GM23338 (cell line): ENCODE data around the gene PDE1C. TPM values are rescaled to one million over a fixed set of nuclear protein-coding genes. Genes with fewer than 3 reads are reported as not detected.

ENCODE experiments used
- ATAC-seq: fragments of 200-7000 bp; cut with Tn5 transposase; 3 replicates; pipeline ENCODE4 v1.9.1; 2020
- DNase-seq: peaks from one replicate; pipeline ENCODE4 v3.0.0-alpha.2; 2015; ENCODE audit warnings: low spot score
- H2AFZ ChIP-seq: fragments of 200-600 bp; sonication (generic); 2 replicates; pipeline ENCODE4 v1.8.0; 2016; ENCODE audit warnings: antibody characterized with exemption, mild to moderate bottlenecking, moderate library complexity
- H3F3A ChIP-seq: fragments of 200-600 bp; sonication (generic); replicated peaks from 2 replicates; pipeline ENCODE4 v1.8.0; 2017; ENCODE audit warnings: antibody characterized with exemption, mixed run types, low read depth
- H3K27ac ChIP-seq: fragments of 200-600 bp; sonication (generic); 2 replicates; pipeline ENCODE4 v1.6.1; 2016; ENCODE audit warnings: low read depth
- H3K27me3 ChIP-seq: fragments of 200-600 bp; sonication (generic); 2 replicates; pipeline ENCODE4 v1.8.0; 2016; ENCODE audit warnings: mild to moderate bottlenecking, mixed run types, moderate library complexity; ENCODE audit not compliant: insufficient read depth
- H3K36me3 ChIP-seq: fragments of 200-600 bp; sonication (generic); 2 replicates; pipeline ENCODE4 v1.8.0; 2016; ENCODE audit warnings: mild to moderate bottlenecking; ENCODE audit not compliant: insufficient read depth
- H3K4me1 ChIP-seq: fragments of 200-600 bp; sonication (generic); 2 replicates; pipeline ENCODE4 v1.8.0; 2016; ENCODE audit warnings: mild to moderate bottlenecking, moderate library complexity; ENCODE audit not compliant: insufficient read depth
- H3K4me2 ChIP-seq: fragments of 200-600 bp; sonication (generic); 2 replicates; pipeline ENCODE4 v1.7.1; 2017; ENCODE audit warnings: mixed run types
- H3K4me3 ChIP-seq: fragments of 200-600 bp; sonication (generic); 2 replicates; pipeline ENCODE4 v1.6.1; 2016; ENCODE audit warnings: mixed run types
- H3K79me2 ChIP-seq: fragments of 200-600 bp; sonication (generic); replicated peaks from 2 replicates; pipeline ENCODE4 v1.8.0; 2017; ENCODE audit warnings: mild to moderate bottlenecking; ENCODE audit not compliant: insufficient read depth
- H3K9me2 ChIP-seq: fragments of 200-600 bp; sonication (generic); 2 replicates; pipeline ENCODE4 v1.8.0; 2017; ENCODE audit not compliant: insufficient read depth
- H4K20me1 ChIP-seq: fragments of 200-600 bp; sonication (generic); replicated peaks from 2 replicates; pipeline ENCODE4 v1.8.0; 2017; ENCODE audit warnings: mild to moderate bottlenecking; ENCODE audit not compliant: insufficient read depth
- H3K27ac Mint-ChIP-seq: 2 replicates; pipeline ENCODE4 v1.8.0; 2020; ENCODE audit warnings: inconsistent platforms, mild to moderate bottlenecking, moderate library complexity, mixed read lengths
- H3K27me3 Mint-ChIP-seq: 3 replicates; pipeline ENCODE4 v1.8.0; 2022; ENCODE audit warnings: low read depth, mild to moderate bottlenecking, moderate library complexity, mixed read lengths, inconsistent platforms; ENCODE audit not compliant: insufficient read depth, poor library complexity
- H3K36me3 Mint-ChIP-seq: 3 replicates; pipeline ENCODE4 v1.8.0; 2021; ENCODE audit warnings: low read depth, mild to moderate bottlenecking, inconsistent platforms, moderate library complexity, mixed read lengths
- H3K4me1 Mint-ChIP-seq: 3 replicates; pipeline ENCODE4 v1.8.0; 2020; ENCODE audit warnings: mild to moderate bottlenecking, inconsistent platforms, mixed read lengths
- H3K4me3 Mint-ChIP-seq: 3 replicates; pipeline ENCODE4 v1.8.0; 2021; ENCODE audit warnings: moderate library complexity, mild to moderate bottlenecking, inconsistent platforms, mixed read lengths
- H3K9me3 Mint-ChIP-seq: 3 replicates; pipeline ENCODE4 v1.8.0; 2020; ENCODE audit warnings: moderate library complexity, mild to moderate bottlenecking, inconsistent platforms, mixed read lengths
- CREB1 ChIP-seq: fragments of 250-450 bp; sonication (Bioruptor Pico); IDR thresholded peaks from 2 replicates; pipeline ENCODE4 v1.5.0; 2020; ENCODE audit warnings: low read depth, mild to moderate bottlenecking, moderate library complexity
- CTCF ChIP-seq, 2 experiments: fragments of 200-600 bp in 1 of 2; sonication (generic) in 1 of 2; conservative IDR thresholded peaks; 2 replicates each; pipeline versions ENCODE4 v1.5.1 to v1.6.1; 2016 to 2017; ENCODE audit warnings: antibody characterized with exemption in 2 of 2, low read depth in 2 of 2, mild to moderate bottlenecking in 2 of 2, moderate library complexity in 1 of 2
- ETS1 ChIP-seq: IDR thresholded peaks from 2 replicates; pipeline ENCODE4 v1.6.1; 2016; ENCODE audit warnings: antibody characterized with exemption
- EZH2 ChIP-seq: fragments of 200-600 bp; sonication (generic); IDR thresholded peaks from one replicate; pipeline ENCODE4 v1.8.0; 2017; ENCODE audit warnings: antibody characterized with exemption, mild to moderate bottlenecking, low read depth; ENCODE audit not compliant: unreplicated experiment
- EZH2phosphoT487 ChIP-seq: fragments of 200-600 bp; sonication (generic); IDR thresholded peaks from one replicate; pipeline ENCODE4 v1.8.1; 2018; ENCODE audit warnings: antibody characterized with exemption; ENCODE audit not compliant: unreplicated experiment
- JUNB ChIP-seq: IDR thresholded peaks from one replicate; pipeline ENCODE4 v1.6.1; 2016; ENCODE audit warnings: antibody characterized with exemption; ENCODE audit not compliant: unreplicated experiment
- NANOG ChIP-seq: IDR thresholded peaks from 2 replicates; pipeline ENCODE4 v1.6.1; 2016; ENCODE audit warnings: antibody characterized with exemption, borderline replicate concordance
- POLR2AphosphoS5 ChIP-seq: IDR thresholded peaks from 2 replicates; pipeline ENCODE4 v1.6.1; 2016; ENCODE audit warnings: antibody characterized with exemption, low read depth
- REST ChIP-seq: IDR thresholded peaks from one replicate; pipeline ENCODE4 v1.6.1; 2018; ENCODE audit warnings: antibody characterized with exemption; ENCODE audit not compliant: unreplicated experiment
- STAT1 ChIP-seq: IDR thresholded peaks from one replicate; pipeline ENCODE4 v1.6.1; 2016; ENCODE audit warnings: antibody characterized with exemption; ENCODE audit not compliant: unreplicated experiment
- ZNF114 ChIP-seq: fragments of 250-450 bp; sonication (Bioruptor Pico); IDR thresholded peaks from 2 replicates; pipeline ENCODE4 v1.5.0; 2020; ENCODE audit warnings: mild to moderate bottlenecking, moderate library complexity
- ZNF331 ChIP-seq: fragments of 250-450 bp; sonication (Bioruptor Pico); IDR thresholded peaks from 2 replicates; pipeline ENCODE4 v1.5.0; 2020; ENCODE audit warnings: low read depth, mild to moderate bottlenecking, moderate library complexity
- ZNF462 ChIP-seq: fragments of 250-450 bp; sonication (Bioruptor Pico); IDR thresholded peaks from 2 replicates; pipeline ENCODE4 v1.5.0; 2020; ENCODE audit warnings: mild to moderate bottlenecking, moderate library complexity
- polyA plus RNA-seq: library from polyadenylated mRNA; unstranded; fragments of >200 nt; fragmentation: Nextera tagmentation; extraction: Ambion mirVana; gene quantifications from 2 replicates; pipeline ENCODE4 v1.2.1, GENCODE V29; 2016
- total RNA-seq: library from RNA; depleted of rRNA; stranded (reverse); fragments of >200 nt; shearing (Covaris generic); gene quantifications from 2 replicates; pipeline ENCODE4 v1.2.3, GENCODE V29; 2014

Gene PDE1C
- total and polyA plus RNA-seq, 2 experiments from 2014 or later: 0.28 TPM; not detected in 1

GRCh38 chr7:31747553-31747952 is 322.7 kb downstream of the PDE1C start:
- TF ChIP-seq JUNB (no peak), ZNF114 (CRISPR knock-in tag) (no peak), CREB1 (no peak), ZNF331 (no peak), EZH2 (no peak), STAT1 (no peak), ETS1 (no peak), ZNF462 (CRISPR knock-in tag) (no peak), REST (no peak), CTCF (conservative IDR thresholded peaks at IDR 0.05; ENCODE audit: low read depth in 2 of 2) (no peak), POLR2AphosphoS5 (no peak), EZH2phosphoT487 (no peak), NANOG (no peak)
- peaks cover 28% of the 10 kb centered on the region for H3K27me3 Mint-ChIP-seq

More at GRCh38 chr7:31747553-31747952, 322.7 kb downstream of the PDE1C start:
- H3K4me2 ChIP-seq: no peak overlapping the region
- no peak overlapping the region for H3K4me3 Mint-ChIP-seq
- no peak overlapping the region for H3K4me3 ChIP-seq
- H3K4me1 ChIP-seq: no peaks in the 10 kb centered on the region
- ATAC-seq (no peak), DNase-seq (no peak)
- no peaks in the 10 kb centered on the region for H3K36me3 Mint-ChIP-seq
- H2AFZ ChIP-seq: no peak overlapping the region
- no peaks in the 10 kb centered on the region for H3K79me2 ChIP-seq
- no peak overlapping the region for H3K27ac ChIP-seq
- no peaks in the 10 kb centered on the region; the same call in 2 of the 3 replicates for H3K9me3 Mint-ChIP-seq
- no peaks in the 10 kb centered on the region for H3K9me2 ChIP-seq
- no peaks in the 10 kb centered on the region for H3K36me3 ChIP-seq
- peaks cover 39% of the 10 kb centered on the region for H3K27me3 ChIP-seq
- no peaks in the 10 kb centered on the region for H3F3A ChIP-seq
- no peak overlapping the region for H3K27ac Mint-ChIP-seq
- H3K4me1 Mint-ChIP-seq: no peaks in the 10 kb centered on the region
- H4K20me1 ChIP-seq: no peaks in the 10 kb centered on the region
